Measurements from ENCODE around the gene CCSER2. TPM values are rescaled to one million over a fixed set of nuclear protein-coding genes. Genes with fewer than 3 reads are reported as not detected.
"Not testable (repeated sequence)": the region's sequence is repeated elsewhere in the genome, so short reads cannot be mapped to it uniquely, and the experiment has no call there.

Gene CCSER2, protein sequence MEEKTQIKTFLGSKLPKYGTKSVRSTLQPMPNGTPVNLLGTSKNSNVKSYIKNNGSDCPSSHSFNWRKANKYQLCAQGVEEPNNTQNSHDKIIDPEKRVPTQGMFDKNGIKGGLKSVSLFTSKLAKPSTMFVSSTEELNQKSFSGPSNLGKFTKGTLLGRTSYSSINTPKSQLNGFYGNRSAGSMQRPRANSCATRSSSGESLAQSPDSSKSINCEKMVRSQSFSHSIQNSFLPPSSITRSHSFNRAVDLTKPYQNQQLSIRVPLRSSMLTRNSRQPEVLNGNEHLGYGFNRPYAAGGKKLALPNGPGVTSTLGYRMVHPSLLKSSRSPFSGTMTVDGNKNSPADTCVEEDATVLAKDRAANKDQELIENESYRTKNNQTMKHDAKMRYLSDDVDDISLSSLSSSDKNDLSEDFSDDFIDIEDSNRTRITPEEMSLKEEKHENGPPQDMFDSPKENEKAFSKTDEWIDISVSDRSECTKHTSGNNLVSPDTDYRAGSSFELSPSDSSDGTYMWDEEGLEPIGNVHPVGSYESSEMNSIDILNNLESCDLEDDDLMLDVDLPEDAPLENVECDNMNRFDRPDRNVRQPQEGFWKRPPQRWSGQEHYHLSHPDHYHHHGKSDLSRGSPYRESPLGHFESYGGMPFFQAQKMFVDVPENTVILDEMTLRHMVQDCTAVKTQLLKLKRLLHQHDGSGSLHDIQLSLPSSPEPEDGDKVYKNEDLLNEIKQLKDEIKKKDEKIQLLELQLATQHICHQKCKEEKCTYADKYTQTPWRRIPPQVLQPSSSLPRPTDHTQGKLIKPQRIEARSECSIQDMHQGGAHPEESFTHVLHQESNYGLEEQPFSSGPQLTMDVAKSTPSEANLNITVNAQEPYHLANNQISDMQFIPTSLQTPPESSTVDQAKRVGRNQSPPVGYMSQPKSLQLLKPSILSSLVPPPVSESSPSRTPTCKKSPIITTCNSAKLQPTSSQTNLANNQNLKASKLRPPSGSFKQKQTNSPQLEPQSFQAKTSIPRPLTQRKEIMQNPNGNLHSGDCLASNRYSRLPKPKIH
- total RNA-seq, result 10 to 100 TPM; 39.0 to 60.6 TPM

DNA sequence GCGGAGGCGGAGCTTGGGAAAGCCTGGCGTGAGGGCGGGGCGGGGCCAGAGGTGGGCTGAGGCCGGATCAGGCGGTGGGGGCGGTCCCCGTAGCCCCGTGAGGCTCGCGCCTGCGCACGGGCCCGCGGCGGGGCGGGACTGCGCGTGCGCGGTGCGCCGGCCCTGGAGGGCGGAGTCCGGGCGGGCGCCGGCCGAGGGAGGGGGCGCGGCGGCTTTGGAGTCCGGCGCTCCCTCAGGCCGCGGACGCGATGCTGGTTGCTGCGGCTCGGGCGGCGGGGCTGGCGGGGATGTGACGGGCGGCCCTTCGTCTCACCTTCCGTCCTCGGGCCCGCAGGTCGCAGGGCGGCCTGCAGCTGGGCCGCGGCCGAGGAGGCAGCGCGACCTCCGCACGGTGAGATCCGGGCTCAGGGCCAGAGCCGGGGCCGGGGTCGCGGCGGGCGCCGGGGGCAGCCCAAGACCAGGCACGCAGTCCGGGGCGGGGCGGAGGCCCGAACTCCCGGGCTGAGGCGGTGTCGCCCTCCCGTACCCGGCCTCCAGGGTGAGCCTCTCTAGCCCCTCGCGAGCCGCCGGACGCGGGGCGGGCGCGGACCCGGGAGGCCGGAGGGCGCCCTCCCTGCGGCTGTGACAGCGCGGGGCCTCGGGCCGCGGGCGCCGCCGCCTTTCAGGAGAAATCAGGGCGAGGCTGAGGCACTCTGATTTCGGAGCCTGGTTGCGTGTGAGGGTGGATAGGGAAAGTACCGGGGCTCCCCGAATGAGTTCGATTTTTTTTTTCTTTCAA, at the start of gene CCSER2:
Gene CCSER2 (plus strand): TSS at position 172 of the 778 bp plus-strand sequence. CDS start 42,464 bp downstream, outside the sequence.
- no peaks in the 10 kb centered on the region for H3K27me3 ChIP-seq (replicated peaks; ENCODE audit: insufficient read depth)
- DNase-seq (ENCODE audit: low spot score) (peak; percentile 96), ATAC-seq (ENCODE audit: insufficient number of reproducible peaks, low FRiP score, low read depth) (peak; percentile 94)

GRCh38 chr10:84279876-84280475, 48.4 kb upstream of the CCSER2 start:
- H3K27ac ChIP-seq; H3K36me3 ChIP-seq; H3K9me3 ChIP-seq; DNase-seq (ENCODE audit: low spot score); H3K4me1 ChIP-seq (ENCODE audit: control insufficient read depth in 1 of 2, low read depth in 2 of 2); H3K27me3 ChIP-seq (replicated peaks; ENCODE audit: insufficient read depth); H3K4me3 ChIP-seq; ATAC-seq (ENCODE audit: insufficient number of reproducible peaks, low FRiP score, low read depth): not testable (repeated sequence)

More for the DNA sequence above, at the start of gene CCSER2:
- Histone ChIP-seq H3K36me3 (no peaks in the 10 kb centered on the region), H3K4me1 (ENCODE audit: control insufficient read depth in 1 of 2, low read depth in 2 of 2) (peaks cover 3 to 31% of the 10 kb centered on the region in 2 donors), H3K27ac (peak within 1 kb of the TSS; percentile 86 to 90), H3K9me3 (no peaks in the 10 kb centered on the region), H3K4me3 (peak within 1 kb of the TSS; percentile 93)
- TF ChIP-seq CTCF (IDR thresholded peaks at IDR 0.05), result no peak

DNA sequence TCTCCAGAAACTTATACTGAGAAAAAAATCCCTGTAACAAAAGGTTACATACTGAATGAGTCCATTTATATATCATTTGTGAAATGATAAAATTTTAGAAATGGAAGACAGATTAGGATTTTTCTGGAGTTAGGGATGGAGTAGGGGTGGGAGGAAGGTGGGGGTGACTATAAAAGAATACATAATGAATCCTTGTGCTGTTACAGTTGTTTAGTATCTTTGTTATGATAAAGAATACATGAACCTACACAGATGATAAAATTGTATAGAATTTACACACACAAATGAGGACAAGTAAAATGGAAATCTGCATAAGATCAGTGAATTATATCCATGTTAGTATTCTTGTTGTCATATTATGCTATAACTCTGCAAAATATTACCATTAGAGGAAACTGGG, 41.7 kb upstream of the CCSER2 start:
- Histone ChIP-seq H3K4me1 (ENCODE audit: control insufficient read depth in 1 of 2, low read depth in 2 of 2) (no peaks in the 10 kb centered on the region), H3K4me3 (no peak overlapping the region), H3K36me3 (no peaks in the 10 kb centered on the region), H3K9me3 (no peaks in the 10 kb centered on the region), H3K27ac (no peak overlapping the region), H3K27me3 (replicated peaks; ENCODE audit: insufficient read depth) (no peaks in the 10 kb centered on the region)
- ATAC-seq (ENCODE audit: insufficient number of reproducible peaks, low FRiP score, low read depth), result no peak
- DNase-seq (ENCODE audit: low spot score), result no peak
- TF ChIP-seq CTCF (IDR thresholded peaks at IDR 0.05), result no peak

GRCh38 chr10:84288151-84288550, 40.2 kb upstream of the CCSER2 start:
- no peaks in the 10 kb centered on the region for H3K27me3 ChIP-seq (replicated peaks; ENCODE audit: insufficient read depth)
- no peak overlapping the region for H3K4me3 ChIP-seq
- no peaks in the 10 kb centered on the region for H3K36me3 ChIP-seq

More at GRCh38 chr10:84288151-84288550, 40.2 kb upstream of the CCSER2 start:
- H3K27ac ChIP-seq, result no peak overlapping the region
- no peaks in the 10 kb centered on the region for H3K4me1 ChIP-seq (ENCODE audit: control insufficient read depth in 1 of 2, low read depth in 2 of 2)
- DNase-seq (ENCODE audit: low spot score) (no peak), ATAC-seq (ENCODE audit: insufficient number of reproducible peaks, low FRiP score, low read depth) (no peak)
- TF ChIP-seq CTCF (IDR thresholded peaks at IDR 0.05), result no peak
- H3K9me3 ChIP-seq, result no peaks in the 10 kb centered on the region
